Endothelial cell (in vitro differentiated cells): ENCODE results near the gene SH3TC1. TPM values are rescaled to one million over a fixed set of nuclear protein-coding genes. Genes with fewer than 3 reads are reported as not detected.

Experiments used
- DNase-seq: peaks from one replicate; pipeline ENCODE4 v3.0.0; 2021; ENCODE audit warnings: low spot score
- H3K27ac Mint-ChIP-seq: one replicate; pipeline ENCODE4 v1.8.0; 2021; ENCODE audit warnings: mixed read lengths, inconsistent platforms; ENCODE audit not compliant: unreplicated experiment
- H3K27me3 Mint-ChIP-seq: one replicate; pipeline ENCODE4 v1.8.0; 2021; ENCODE audit warnings: mild to moderate bottlenecking, moderate library complexity, mixed read lengths, inconsistent platforms; ENCODE audit not compliant: unreplicated experiment
- H3K36me3 Mint-ChIP-seq: one replicate; pipeline ENCODE4 v1.8.0; 2021; ENCODE audit warnings: mild to moderate bottlenecking, low read depth, mixed read lengths, inconsistent platforms; ENCODE audit not compliant: unreplicated experiment
- H3K4me1 Mint-ChIP-seq: one replicate; pipeline ENCODE4 v1.8.0; 2021; ENCODE audit warnings: mild to moderate bottlenecking, mixed read lengths, inconsistent platforms; ENCODE audit not compliant: unreplicated experiment
- H3K4me3 Mint-ChIP-seq: one replicate; pipeline ENCODE4 v1.8.0; 2021; ENCODE audit warnings: mild to moderate bottlenecking, mixed read lengths, inconsistent platforms; ENCODE audit not compliant: unreplicated experiment
- H3K9me3 Mint-ChIP-seq: one replicate; pipeline ENCODE4 v1.8.0; 2021; ENCODE audit warnings: mixed read lengths, inconsistent platforms; ENCODE audit not compliant: unreplicated experiment
- CTCF ChIP-seq: fragments of 200-600 bp; sonication (generic); IDR thresholded peaks from one replicate; pipeline ENCODE4 v1.5.0; 2021; ENCODE audit warnings: antibody characterized with exemption; ENCODE audit not compliant: unreplicated experiment
- total RNA-seq: library from RNA; stranded (reverse); fragmentation: NEBNext Ultra II Directional; extraction: Animal tissue kit (Norgen Biotek cat#: 25700); gene quantifications from one replicate; pipeline ENCODE4 v1.2.1, GENCODE V29; 2021; ENCODE audit not compliant: unreplicated experiment

SH3TC1 gene
- total RNA-seq, 1 donor from 2014 or later = 114 TPM

DNA sequence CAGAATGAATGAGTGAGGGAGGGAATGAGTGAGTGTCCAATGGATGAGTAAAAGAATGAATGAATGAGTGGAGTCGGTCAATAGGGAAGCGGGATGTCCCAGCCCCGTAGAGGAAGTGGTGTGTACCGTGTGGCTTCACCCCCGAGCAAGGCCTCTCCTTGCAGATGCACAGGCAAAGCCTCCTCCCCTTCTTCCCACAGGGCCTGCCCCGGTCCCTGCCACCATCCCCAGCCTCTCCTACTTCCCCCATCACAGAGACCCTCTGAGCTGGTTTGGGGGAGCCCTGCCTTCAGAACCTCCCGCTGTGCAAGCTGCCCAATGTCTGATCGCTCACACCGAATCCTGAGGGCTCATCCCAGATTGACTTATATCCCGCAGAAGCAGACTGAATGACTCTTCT is 84.1 kb downstream of the SH3TC1 start:
- no peak for DNase-seq
- peak overlapping the region; percentile 38 for H3K27ac Mint-ChIP-seq
- TF ChIP-seq CTCF = no peak
- no peaks in the 10 kb centered on the region for H3K9me3 Mint-ChIP-seq
- H3K27me3 Mint-ChIP-seq = peaks cover 7% of the 10 kb centered on the region
- H3K4me1 Mint-ChIP-seq = no peaks in the 10 kb centered on the region
- H3K36me3 Mint-ChIP-seq = no peaks in the 10 kb centered on the region
- H3K4me3 Mint-ChIP-seq = no peak overlapping the region

DNA sequence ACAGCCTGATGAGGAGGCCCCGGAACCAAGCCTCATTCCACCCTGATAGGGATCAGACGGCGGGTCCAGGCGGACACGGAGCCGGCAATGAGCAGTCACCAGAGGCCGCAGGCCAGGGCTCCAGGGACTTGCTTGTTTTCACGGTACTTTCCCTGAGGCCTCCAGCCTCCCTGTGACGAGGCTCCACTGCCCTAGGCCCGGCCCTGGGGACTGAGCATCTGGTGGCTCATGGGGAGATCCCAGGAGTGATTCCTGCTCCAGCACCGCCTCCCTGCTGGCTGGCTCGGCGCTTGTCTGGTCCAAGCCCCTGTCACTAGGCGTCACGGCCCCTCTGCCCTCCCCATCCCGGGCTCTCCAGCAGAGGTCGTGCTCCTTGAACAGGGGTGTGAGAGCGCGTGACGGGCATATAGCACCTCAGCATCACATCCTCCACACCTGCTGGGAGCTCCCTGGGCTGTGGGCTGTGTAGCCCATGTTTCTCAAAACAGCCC is 84.6 kb downstream of the SH3TC1 start:
- peaks cover 7% of the 10 kb centered on the region for H3K27me3 Mint-ChIP-seq
- TF ChIP-seq CTCF = no peak
- H3K27ac Mint-ChIP-seq = no peak overlapping the region
- H3K4me1 Mint-ChIP-seq = no peaks in the 10 kb centered on the region
- H3K4me3 Mint-ChIP-seq = no peak overlapping the region
- no peaks in the 10 kb centered on the region for H3K9me3 Mint-ChIP-seq
- no peaks in the 10 kb centered on the region for H3K36me3 Mint-ChIP-seq
- no peak for DNase-seq

- no peak overlapping the region for H3K27ac Mint-ChIP-seq
- no peaks in the 10 kb centered on the region for H3K36me3 Mint-ChIP-seq
- H3K9me3 Mint-ChIP-seq = no peaks in the 10 kb centered on the region
- DNase-seq = no peak
- H3K4me1 Mint-ChIP-seq = no peaks in the 10 kb centered on the region
- H3K27me3 Mint-ChIP-seq = peaks cover 7% of the 10 kb centered on the region
- H3K4me3 Mint-ChIP-seq = no peak overlapping the region
- TF ChIP-seq CTCF = no peak
Measured at GRCh38 chr4:8284391-8284790, 85.3 kb downstream of the SH3TC1 start.

- no peak for DNase-seq
- H3K27me3 Mint-ChIP-seq = peaks cover 7% of the 10 kb centered on the region
- no peaks in the 10 kb centered on the region for H3K36me3 Mint-ChIP-seq
- no peaks in the 10 kb centered on the region for H3K4me1 Mint-ChIP-seq
- TF ChIP-seq CTCF = no peak
- no peak overlapping the region for H3K27ac Mint-ChIP-seq
- H3K9me3 Mint-ChIP-seq = no peaks in the 10 kb centered on the region
- no peak overlapping the region for H3K4me3 Mint-ChIP-seq
Measured at GRCh38 chr4:8285143-8285975, 86.3 kb downstream of the SH3TC1 start.
